Type B pancreatic cell (in vitro differentiated cells): Measurements from ENCODE around the gene TMEM134. TPM values are rescaled to one million over a fixed set of nuclear protein-coding genes. Genes with fewer than 3 reads are reported as not detected.
A peak's percentile ranks its signal among the peaks of the same experiment; 100 is the strongest.
"Not testable (repeated sequence)": the region's sequence is repeated elsewhere in the genome, so short reads cannot be mapped to it uniquely, and the experiment has no call there.

Experiments
- DNase-seq: peaks from one replicate; pipeline ENCODE4 v3.0.0; 2021; ENCODE audit warnings: mixed read lengths; ENCODE audit not compliant: unreplicated experiment; ENCODE audit errors: extremely low spot score
- H3K27ac Mint-ChIP-seq: 2 replicates; pipeline ENCODE4 v1.8.0; 2021; ENCODE audit warnings: mild to moderate bottlenecking, mixed read lengths
- H3K27me3 Mint-ChIP-seq: 2 replicates; pipeline ENCODE4 v1.8.0; 2021; ENCODE audit warnings: mixed read lengths
- H3K36me3 Mint-ChIP-seq: 2 replicates; pipeline ENCODE4 v1.8.0; 2021; ENCODE audit warnings: mixed read lengths
- H3K4me1 Mint-ChIP-seq: one replicate; pipeline ENCODE4 v1.8.0; 2021; ENCODE audit warnings: mixed read lengths; ENCODE audit not compliant: unreplicated experiment
- H3K4me3 Mint-ChIP-seq: 2 replicates; pipeline ENCODE4 v1.8.0; 2021; ENCODE audit warnings: mild to moderate bottlenecking, mixed read lengths
- H3K9me3 Mint-ChIP-seq: 2 replicates; pipeline ENCODE4 v1.8.0; 2021; ENCODE audit warnings: mixed read lengths
- total RNA-seq: library from RNA; stranded (reverse); gene quantifications from 2 replicates; pipeline ENCODE4 v1.2.1, GENCODE V29; 2021; ENCODE audit warnings: low replicate concordance
- TF ChIP-seq, protein P1 (sequence below): fragments of 200-600 bp; sonication (generic); conservative IDR thresholded peaks from 2 replicates; pipeline ENCODE4 v1.5.0; 2021; ENCODE audit warnings: antibody characterized with exemption, mild to moderate bottlenecking

The TMEM134 gene
- total RNA-seq, 1 donor from 2014 or later, result 46.6 TPM

DNA sequence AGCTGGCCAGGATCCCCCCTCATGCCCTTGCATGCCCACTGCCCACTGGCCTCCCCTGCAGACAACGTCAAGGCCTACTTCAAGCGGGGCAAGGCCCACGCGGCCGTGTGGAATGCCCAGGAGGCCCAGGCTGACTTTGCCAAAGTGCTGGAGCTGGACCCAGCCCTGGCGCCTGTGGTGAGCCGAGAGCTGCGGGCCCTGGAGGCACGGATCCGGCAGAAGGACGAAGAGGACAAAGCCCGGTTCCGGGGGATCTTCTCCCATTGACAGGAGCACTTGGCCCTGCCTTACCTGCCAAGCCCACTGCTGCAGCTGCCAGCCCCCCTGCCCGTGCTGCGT, 21.6 kb upstream of the TMEM134 start:
- DNase-seq, result no peak
- TF ChIP-seq, protein P1, sequence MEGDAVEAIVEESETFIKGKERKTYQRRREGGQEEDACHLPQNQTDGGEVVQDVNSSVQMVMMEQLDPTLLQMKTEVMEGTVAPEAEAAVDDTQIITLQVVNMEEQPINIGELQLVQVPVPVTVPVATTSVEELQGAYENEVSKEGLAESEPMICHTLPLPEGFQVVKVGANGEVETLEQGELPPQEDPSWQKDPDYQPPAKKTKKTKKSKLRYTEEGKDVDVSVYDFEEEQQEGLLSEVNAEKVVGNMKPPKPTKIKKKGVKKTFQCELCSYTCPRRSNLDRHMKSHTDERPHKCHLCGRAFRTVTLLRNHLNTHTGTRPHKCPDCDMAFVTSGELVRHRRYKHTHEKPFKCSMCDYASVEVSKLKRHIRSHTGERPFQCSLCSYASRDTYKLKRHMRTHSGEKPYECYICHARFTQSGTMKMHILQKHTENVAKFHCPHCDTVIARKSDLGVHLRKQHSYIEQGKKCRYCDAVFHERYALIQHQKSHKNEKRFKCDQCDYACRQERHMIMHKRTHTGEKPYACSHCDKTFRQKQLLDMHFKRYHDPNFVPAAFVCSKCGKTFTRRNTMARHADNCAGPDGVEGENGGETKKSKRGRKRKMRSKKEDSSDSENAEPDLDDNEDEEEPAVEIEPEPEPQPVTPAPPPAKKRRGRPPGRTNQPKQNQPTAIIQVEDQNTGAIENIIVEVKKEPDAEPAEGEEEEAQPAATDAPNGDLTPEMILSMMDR, result no peak
- Mint-ChIP-seq H3K9me3 (no peaks in the 10 kb centered on the region), H3K4me3 (no peak overlapping the region), H3K27ac (no peak overlapping the region), H3K4me1 (peaks cover 6% of the 10 kb centered on the region), H3K36me3 (peaks cover 9% of the 10 kb centered on the region), H3K27me3 (no peaks in the 10 kb centered on the region)

DNA sequence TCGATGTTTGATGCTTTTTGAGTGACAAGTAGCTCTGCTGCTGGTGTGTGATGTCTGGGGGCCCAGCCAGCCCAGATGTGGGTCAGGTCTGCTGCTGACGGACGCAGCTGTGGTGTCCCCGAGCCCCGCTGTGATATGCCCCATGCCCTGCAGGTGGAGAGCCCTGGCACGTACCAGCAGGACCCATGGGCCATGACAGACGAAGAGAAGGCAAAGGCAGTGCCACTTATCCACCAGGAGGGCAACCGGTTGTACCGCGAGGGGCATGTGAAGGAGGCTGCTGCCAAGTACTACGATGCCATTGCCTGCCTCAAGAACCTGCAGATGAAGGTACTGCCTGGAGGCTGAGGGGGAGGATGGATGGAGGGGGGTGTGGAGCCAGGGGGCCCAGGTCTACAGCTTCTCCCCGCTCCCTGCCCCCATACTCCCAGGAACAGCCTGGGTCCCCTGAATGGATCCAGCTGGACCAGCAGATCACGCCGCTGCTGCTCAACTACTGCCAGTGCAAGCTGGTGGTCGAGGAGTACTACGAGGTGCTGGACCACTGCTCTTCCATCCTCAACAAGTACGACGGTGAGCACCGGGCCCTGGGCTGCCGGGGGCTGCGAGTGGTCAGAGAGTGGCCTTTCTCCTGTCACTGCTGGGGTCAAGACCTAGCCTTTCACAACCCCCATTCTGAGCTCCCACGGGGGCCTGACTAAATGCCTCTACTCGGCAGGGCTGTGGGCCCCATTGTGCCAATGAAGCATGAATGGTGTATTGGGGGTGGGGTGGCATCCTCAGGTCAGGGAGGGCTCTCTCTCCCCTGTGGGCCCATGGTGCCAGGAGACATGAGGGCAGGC, 21.1 kb upstream of the TMEM134 start:
- Mint-ChIP-seq H3K4me1 (peaks cover 8% of the 10 kb centered on the region), H3K27ac (peak overlapping the region; percentile 39)

DNA sequence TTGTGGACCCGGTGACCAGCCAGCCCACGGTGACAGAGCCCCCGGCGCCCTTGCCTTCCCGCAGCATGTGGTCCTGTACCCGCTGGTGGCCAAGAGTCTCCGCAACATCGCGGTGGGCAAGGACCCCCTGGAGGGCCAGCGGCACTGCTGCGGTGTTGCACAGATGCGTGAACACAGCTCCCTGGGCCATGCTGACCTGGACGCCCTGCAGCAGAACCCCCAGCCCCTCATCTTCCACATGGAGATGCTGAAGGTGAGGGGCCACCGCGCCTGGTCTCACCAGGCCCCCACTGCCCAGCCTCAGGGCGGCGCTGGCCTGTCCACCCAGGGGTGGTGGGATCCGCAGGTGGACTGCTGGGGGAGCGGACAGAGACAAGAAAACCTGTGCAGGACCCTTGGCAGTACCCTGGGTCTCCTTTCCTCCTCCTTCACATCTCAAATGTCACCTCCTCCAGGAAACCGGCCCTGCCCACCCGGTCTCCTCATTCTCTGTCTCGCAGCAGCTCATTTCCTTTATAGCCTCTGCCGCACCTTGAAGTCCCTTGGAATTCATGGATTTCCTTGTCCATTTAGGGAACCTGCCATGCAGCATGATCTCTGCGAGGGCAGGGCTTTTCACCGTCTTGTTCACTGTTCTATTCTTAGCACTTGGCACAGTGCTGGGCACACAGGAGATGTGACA, 20.3 kb upstream of the TMEM134 start:
- Mint-ChIP-seq H3K4me3 (no peak overlapping the region), H3K27ac (peak overlapping the region; percentile 39), H3K36me3 (peaks cover 9% of the 10 kb centered on the region), H3K4me1 (peaks cover 15% of the 10 kb centered on the region), H3K27me3 (no peaks in the 10 kb centered on the region), H3K9me3 (no peaks in the 10 kb centered on the region)
- TF ChIP-seq, protein P1, result no peak
- no peak for DNase-seq

More for the DNA sequence above, 21.1 kb upstream of the TMEM134 start:
- peaks cover 9% of the 10 kb centered on the region for H3K36me3 Mint-ChIP-seq
- no peaks in the 10 kb centered on the region for H3K27me3 Mint-ChIP-seq
- TF ChIP-seq, protein P1, result no peak
- no peaks in the 10 kb centered on the region for H3K9me3 Mint-ChIP-seq
- no peak overlapping the region for H3K4me3 Mint-ChIP-seq
- no peak for DNase-seq

DNA sequence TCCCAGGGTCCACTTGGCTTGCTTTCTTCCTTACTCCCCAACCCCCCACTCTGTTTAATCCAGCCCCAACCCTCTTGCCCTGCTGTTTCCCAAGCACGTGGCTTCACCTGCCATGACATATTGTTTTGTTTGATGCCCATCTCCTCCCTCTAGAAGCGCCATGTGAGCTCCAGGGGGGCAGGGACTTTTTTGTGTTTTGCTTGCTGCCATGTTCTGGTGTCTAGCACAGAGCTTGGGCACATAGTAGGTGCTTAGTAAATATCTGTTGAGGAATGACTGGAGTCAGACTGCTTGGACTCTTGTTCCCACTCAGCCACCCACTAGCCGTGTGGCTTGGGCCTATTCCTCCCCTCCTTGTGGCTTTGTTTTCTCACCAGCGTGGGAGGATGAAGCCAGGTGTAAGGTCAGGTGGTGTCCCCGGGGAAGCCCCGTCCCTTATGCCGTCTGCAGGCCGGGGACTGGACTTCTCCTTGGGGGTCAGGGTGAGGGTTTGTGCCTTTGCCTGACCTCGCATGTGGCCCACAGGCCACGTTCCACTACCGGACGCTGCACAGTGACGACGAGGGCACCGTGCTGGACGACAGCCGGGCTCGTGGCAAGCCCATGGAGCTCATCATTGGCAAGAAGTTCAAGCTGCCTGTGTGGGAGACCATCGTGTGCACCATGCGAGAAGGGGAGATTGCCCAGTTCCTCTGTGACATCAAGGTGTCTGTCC, 17.6 kb upstream of the TMEM134 start:
- peaks cover 13% of the 10 kb centered on the region for H3K36me3 Mint-ChIP-seq
- H3K4me3 Mint-ChIP-seq, result peak overlapping the region; percentile 57
- peaks cover 3% of the 10 kb centered on the region for H3K27me3 Mint-ChIP-seq
- no peak for DNase-seq
- peaks cover 31% of the 10 kb centered on the region for H3K4me1 Mint-ChIP-seq
- TF ChIP-seq, protein P1, result no peak
- H3K27ac Mint-ChIP-seq, result no peak overlapping the region
- H3K9me3 Mint-ChIP-seq, result no peaks in the 10 kb centered on the region

DNA sequence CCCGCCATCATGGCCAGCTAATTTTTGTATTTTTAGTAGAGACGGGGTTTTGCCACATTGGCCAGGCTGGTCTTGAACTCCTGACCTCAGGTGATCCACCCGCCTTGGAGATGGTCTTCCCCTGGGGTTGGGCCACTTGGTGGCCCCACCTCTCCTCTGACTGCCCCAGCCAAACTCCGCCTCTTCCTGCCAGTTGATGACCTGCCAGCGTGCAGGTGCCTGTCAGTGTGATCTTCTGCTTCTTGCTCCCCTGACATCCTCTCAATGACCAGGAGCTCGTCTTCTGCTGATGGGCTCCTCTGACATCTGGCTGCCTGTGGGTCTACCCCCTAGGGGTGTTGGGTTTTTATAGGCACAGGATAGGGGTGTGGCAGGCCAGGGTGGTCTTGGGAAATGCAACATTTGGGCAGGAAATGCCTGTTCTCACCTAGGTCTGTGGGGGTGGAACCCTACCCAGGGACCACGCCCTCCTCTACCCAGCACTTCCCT, 16.9 kb upstream of the TMEM134 start:
- not testable (repeated sequence) for DNase-seq, H3K27ac Mint-ChIP-seq, H3K27me3 Mint-ChIP-seq, H3K9me3 Mint-ChIP-seq
- H3K36me3 Mint-ChIP-seq, result peaks cover 13% of the 10 kb centered on the region
- peaks cover 31% of the 10 kb centered on the region for H3K4me1 Mint-ChIP-seq
- H3K4me3 Mint-ChIP-seq, result peak overlapping the region; percentile 57
